LHCN-M2 (cell line): ENCODE data around the gene CEP112. TPM values are rescaled to one million over a fixed set of nuclear protein-coding genes. Genes with fewer than 3 reads are reported as not detected.
A peak's percentile ranks its signal among the peaks of the same experiment; 100 is the strongest.

Experiments used
- DNase-seq: peaks from one replicate; pipeline ENCODE4 v3.0.0-alpha.2; 2012; ENCODE audit warnings: low read depth
- total RNA-seq: library from RNA; depleted of rRNA; stranded (reverse); fragments of >200 nt; gene quantifications from 2 replicates; pipeline ENCODE4 v1.2.3, GENCODE V29; 2014

The CEP112 gene
- total RNA-seq, 1 experiment from 2014 or later: 37.2 TPM

GRCh38 chr17:65994679-65995078, 197.3 kb downstream of the CEP112 start:
- no peak for DNase-seq

- no peak for DNase-seq
These were observed 197.8 kb downstream of the CEP112 start for GRCh38 chr17:65994114-65994513.

- no peak for DNase-seq
These were observed 201.3 kb downstream of the CEP112 start for GRCh38 chr17:65990593-65990992.

- DNase-seq: no peak
These were observed 203.5 kb downstream of the CEP112 start for GRCh38 chr17:65988451-65988850.

- peak; percentile 28 for DNase-seq
These were observed 203.9 kb downstream of the CEP112 start for GRCh38 chr17:65987988-65988387.

- peak; percentile 50 for DNase-seq
These were observed 206.4 kb downstream of the CEP112 start for GRCh38 chr17:65985571-65985970.

GRCh38 chr17:65984299-65984698, 207.6 kb downstream of the CEP112 start:
- peak; percentile 36 for DNase-seq

- no peak for DNase-seq
These were observed 213.1 kb downstream of the CEP112 start for GRCh38 chr17:65978871-65979270.

GRCh38 chr17:65977041-65977440, 214.9 kb downstream of the CEP112 start:
- DNase-seq: no peak

GRCh38 chr17:65975878-65976277, 216.1 kb downstream of the CEP112 start:
- DNase-seq: no peak

- DNase-seq: no peak
These were observed 218.7 kb downstream of the CEP112 start for GRCh38 chr17:65973237-65973636.

- no peak for DNase-seq
These were observed 224.6 kb downstream of the CEP112 start for GRCh38 chr17:65967372-65967771.

- DNase-seq: peak; percentile 6
These were observed 225.7 kb downstream of the CEP112 start for GRCh38 chr17:65966072-65966695.

- DNase-seq: no peak
These were observed 228.8 kb downstream of the CEP112 start for GRCh38 chr17:65963179-65963578.

GRCh38 chr17:65959630-65960029, 232.3 kb downstream of the CEP112 start:
- DNase-seq: no peak

- no peak for DNase-seq
These were observed 235.1 kb downstream of the CEP112 start for GRCh38 chr17:65956814-65957213.

GRCh38 chr17:65954148-65954449, 237.8 kb downstream of the CEP112 start:
- DNase-seq: no peak

- DNase-seq: no peak
These were observed 238.4 kb downstream of the CEP112 start for GRCh38 chr17:65953316-65954147.

GRCh38 chr17:65952586-65952985, 239.3 kb downstream of the CEP112 start:
- no peak for DNase-seq

GRCh38 chr17:65952015-65952414, 239.9 kb downstream of the CEP112 start:
- DNase-seq: no peak

GRCh38 chr17:65947831-65948230, 244.1 kb downstream of the CEP112 start:
- DNase-seq: no peak

GRCh38 chr17:65942592-65942991, 249.3 kb downstream of the CEP112 start:
- peak; percentile 45 for DNase-seq

- DNase-seq: no peak
These were observed 250.5 kb downstream of the CEP112 start for GRCh38 chr17:65941356-65941899.
